Upper lobe of left lung (tissue), 4 donors: ENCODE measurements around the gene FRY.

ENCODE experiments used
- EP300 ChIP-seq, 4 donors: sonication (generic); formaldehyde crosslinking; IDR thresholded peaks; one replicate each; pipeline ENCODE4 v1.5.1; 2017; ENCODE audit warnings: antibody characterized with exemption in 4 of 4, control low read depth in 2 of 4
- POLR2A ChIP-seq, 4 donors: fragments of 450-650 bp; IDR thresholded peaks; one replicate each; pipeline ENCODE4 v1.5.1; 2016 to 2017; ENCODE audit warnings: antibody characterized with exemption in 4 of 4, mild to moderate bottlenecking in 2 of 4
- POLR2AphosphoS5 ChIP-seq, 2 donors: sonication (generic); formaldehyde crosslinking; IDR thresholded peaks; one replicate each; pipeline ENCODE4 v1.5.1; 2017; ENCODE audit warnings: antibody characterized with exemption in 2 of 2
- TF ChIP-seq, protein P1 (sequence below), 6 experiments: fragments of 450-650 bp in 4 of 6; fragments of 200-600 bp in 2 of 6; sonication (generic) in 2 of 6; IDR thresholded peaks; one replicate each; pipeline ENCODE4 v1.5.1; 2016 to 2019; ENCODE audit warnings: antibody characterized with exemption in 6 of 6

- TF ChIP-seq, protein P1, sequence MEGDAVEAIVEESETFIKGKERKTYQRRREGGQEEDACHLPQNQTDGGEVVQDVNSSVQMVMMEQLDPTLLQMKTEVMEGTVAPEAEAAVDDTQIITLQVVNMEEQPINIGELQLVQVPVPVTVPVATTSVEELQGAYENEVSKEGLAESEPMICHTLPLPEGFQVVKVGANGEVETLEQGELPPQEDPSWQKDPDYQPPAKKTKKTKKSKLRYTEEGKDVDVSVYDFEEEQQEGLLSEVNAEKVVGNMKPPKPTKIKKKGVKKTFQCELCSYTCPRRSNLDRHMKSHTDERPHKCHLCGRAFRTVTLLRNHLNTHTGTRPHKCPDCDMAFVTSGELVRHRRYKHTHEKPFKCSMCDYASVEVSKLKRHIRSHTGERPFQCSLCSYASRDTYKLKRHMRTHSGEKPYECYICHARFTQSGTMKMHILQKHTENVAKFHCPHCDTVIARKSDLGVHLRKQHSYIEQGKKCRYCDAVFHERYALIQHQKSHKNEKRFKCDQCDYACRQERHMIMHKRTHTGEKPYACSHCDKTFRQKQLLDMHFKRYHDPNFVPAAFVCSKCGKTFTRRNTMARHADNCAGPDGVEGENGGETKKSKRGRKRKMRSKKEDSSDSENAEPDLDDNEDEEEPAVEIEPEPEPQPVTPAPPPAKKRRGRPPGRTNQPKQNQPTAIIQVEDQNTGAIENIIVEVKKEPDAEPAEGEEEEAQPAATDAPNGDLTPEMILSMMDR (IDR thresholded peaks at IDR 0.05), result no peak
- TF ChIP-seq POLR2A (IDR thresholded peaks at IDR 0.05), result no peak
- TF ChIP-seq EP300 (IDR thresholded peaks at IDR 0.05), result no peak
- TF ChIP-seq POLR2AphosphoS5 (IDR thresholded peaks at IDR 0.05), result no peak
Observed at GRCh38 chr13:32063619-32064233, 32.2 kb downstream of the FRY start.
